Neural cell (in vitro differentiated cells): ENCODE data around the gene MAGI2. TPM values are rescaled to one million over a fixed set of nuclear protein-coding genes. Genes with fewer than 3 reads are reported as not detected.

ENCODE experiments used
- H2AFZ ChIP-seq: fragments of 200-600, 300-800 bp; sonication (generic), shearing (Covaris generic); 2 replicates; pipeline ENCODE4 v1.6.0; 2014; ENCODE audit warnings: low read depth, mild to moderate bottlenecking, antibody characterized with exemption, low read length, moderate library complexity
- H3F3A ChIP-seq: fragments of 200-600 bp; shearing (Covaris generic); 2 replicates; pipeline ENCODE4 v1.6.1; 2016; ENCODE audit warnings: mild to moderate bottlenecking, moderate library complexity, mixed read lengths, antibody characterized with exemption, low read length; ENCODE audit not compliant: insufficient read depth, poor library complexity, severe bottlenecking
- H3K27ac ChIP-seq: fragments of 200-600, 300-800 bp; sonication (generic), shearing (Covaris generic); 2 replicates; pipeline ENCODE4 v1.5.1; 2014; ENCODE audit warnings: mild to moderate bottlenecking, low read length, moderate library complexity
- H3K27me3 ChIP-seq: fragments of 300-800, 200-600 bp; sonication (generic), shearing (Covaris generic); 2 replicates; pipeline ENCODE4 v1.6.0; 2014; ENCODE audit warnings: mild to moderate bottlenecking, low read depth, low read length, moderate library complexity; ENCODE audit not compliant: insufficient read depth
- H3K36me3 ChIP-seq: fragments of 300-800, 200-600 bp; sonication (generic), shearing (Covaris generic); 2 replicates; pipeline ENCODE4 v1.5.1; 2014; ENCODE audit warnings: mild to moderate bottlenecking, antibody characterized with exemption, low read length, moderate library complexity; ENCODE audit not compliant: insufficient read depth
- H3K4me2 ChIP-seq: fragments of 300-800, 200-600 bp; sonication (generic), shearing (Covaris generic); 2 replicates; pipeline ENCODE4 v1.6.0; 2014; ENCODE audit warnings: mild to moderate bottlenecking, low read length
- H3K4me3 ChIP-seq: fragments of 300-800, 200-600 bp; sonication (generic), shearing (Covaris generic); 2 replicates; pipeline ENCODE4 v1.5.1; 2014; ENCODE audit warnings: mild to moderate bottlenecking, low read length, moderate library complexity
- H3K79me2 ChIP-seq: fragments of 200-600 bp; shearing (Covaris generic); replicated peaks from 2 replicates; pipeline ENCODE4 v1.6.0; 2014; ENCODE audit warnings: mild to moderate bottlenecking, low read length, moderate library complexity; ENCODE audit not compliant: insufficient read depth
- H3K9ac ChIP-seq: fragments of 300-800, 200-600 bp; sonication (generic), shearing (Covaris generic); 2 replicates; pipeline ENCODE4 v1.6.1; 2016; ENCODE audit warnings: mild to moderate bottlenecking, low read length, mixed read lengths
- H3K9me2 ChIP-seq: fragments of 200-600 bp; shearing (Covaris generic); 2 replicates; pipeline ENCODE4 v1.6.1; 2016; ENCODE audit warnings: mild to moderate bottlenecking, low read length, mixed read lengths; ENCODE audit not compliant: insufficient read depth
- H3K9me3 ChIP-seq: fragments of 200-600, 300-800 bp; sonication (generic), shearing (Covaris generic); 2 replicates; pipeline ENCODE4 v1.6.1; 2016; ENCODE audit warnings: mild to moderate bottlenecking, mixed run types, low read length, moderate library complexity, mixed read lengths
- H4K20me1 ChIP-seq: fragments of 200-600 bp; shearing (Covaris generic); 2 replicates; pipeline ENCODE4 v1.6.1; 2016; ENCODE audit warnings: mild to moderate bottlenecking, mixed run types; ENCODE audit not compliant: insufficient read depth
- CTCF ChIP-seq: fragments of 450-650 bp; IDR thresholded peaks from 2 replicates; pipeline ENCODE4 v1.5.1; 2014; ENCODE audit warnings: antibody characterized with exemption, mild to moderate bottlenecking, moderate library complexity; ENCODE audit not compliant: poor library complexity, severe bottlenecking
- EP300 ChIP-seq: fragments of 450-650 bp; conservative IDR thresholded peaks from 2 replicates; pipeline ENCODE4 v1.6.1; 2014; ENCODE audit warnings: antibody characterized with exemption, mild to moderate bottlenecking, moderate library complexity; ENCODE audit not compliant: poor library complexity, severe bottlenecking
- EZH2 ChIP-seq: fragments of 200-600, 300-800 bp; shearing (Covaris generic), sonication (generic); IDR thresholded peaks from 2 replicates; pipeline ENCODE4 v1.6.1; 2014; ENCODE audit warnings: antibody characterized with exemption, low read length, borderline replicate concordance, mild to moderate bottlenecking; ENCODE audit not compliant: insufficient read depth, poor library complexity, severe bottlenecking
- MXI1 ChIP-seq: fragments of 450-650 bp; conservative IDR thresholded peaks from 2 replicates; pipeline ENCODE4 v1.6.1; 2014; ENCODE audit warnings: antibody characterized with exemption, mild to moderate bottlenecking; ENCODE audit not compliant: poor library complexity, severe bottlenecking
- POLR2AphosphoS5 ChIP-seq: IDR thresholded peaks from 2 replicates; pipeline ENCODE4 v1.6.1; 2012
- RAD21 ChIP-seq: fragments of 450-650 bp; conservative IDR thresholded peaks from 2 replicates; pipeline ENCODE4 v1.6.1; 2014; ENCODE audit warnings: antibody characterized with exemption, mild to moderate bottlenecking, moderate library complexity
- REST ChIP-seq: IDR thresholded peaks from 2 replicates; pipeline ENCODE4 v1.6.1; 2012; ENCODE audit warnings: borderline replicate concordance
- SMC3 ChIP-seq: fragments of 450-650 bp; conservative IDR thresholded peaks from 2 replicates; pipeline ENCODE4 v1.6.1; 2014; ENCODE audit warnings: antibody characterized with exemption, mild to moderate bottlenecking, moderate library complexity; ENCODE audit not compliant: poor library complexity
- TAF1 ChIP-seq: IDR thresholded peaks from 2 replicates; pipeline ENCODE4 v1.6.1; 2012; ENCODE audit warnings: low read depth
- polyA plus RNA-seq: library from polyadenylated mRNA; depleted of rRNA; stranded (reverse); fragments of >200 nt; gene quantifications from 2 replicates; pipeline ENCODE4 v1.2.3, GENCODE V29; 2014

Gene MAGI2
- polyA plus RNA-seq, 1 donor from 2014 or later, result 19.3 TPM

GRCh38 chr7:78127009-78127408, 1326.5 kb downstream of the MAGI2 start:
- Histone ChIP-seq H3K27ac (no peak overlapping the region), H3K79me2 (no peaks in the 10 kb centered on the region), H4K20me1 (no peaks in the 10 kb centered on the region), H3K9ac (no peak overlapping the region), H3K4me3 (no peak overlapping the region), H3K9me2 (no peaks in the 10 kb centered on the region), H3K27me3 (no peaks in the 10 kb centered on the region), H3K4me2 (no peak overlapping the region), H3F3A (no peaks in the 10 kb centered on the region), H3K36me3 (peaks cover 11% of the 10 kb centered on the region), H3K9me3 (no peaks in the 10 kb centered on the region), H2AFZ (no peak overlapping the region)
- TF ChIP-seq MXI1, result no peak
- no peak for TF ChIP-seq POLR2AphosphoS5
- no peak for TF ChIP-seq EP300
- TF ChIP-seq TAF1, result no peak
- TF ChIP-seq RAD21, result no peak
- no peak for TF ChIP-seq SMC3
- no peak for TF ChIP-seq CTCF
- no peak for TF ChIP-seq REST
- no peak for TF ChIP-seq EZH2

GRCh38 chr7:78125884-78126283, 1327.6 kb downstream of the MAGI2 start:
- H3K9me2 ChIP-seq, result no peaks in the 10 kb centered on the region
- H2AFZ ChIP-seq, result no peak overlapping the region
- no peaks in the 10 kb centered on the region for H3K27me3 ChIP-seq
- H3K27ac ChIP-seq, result no peak overlapping the region
- H3K4me2 ChIP-seq, result no peak overlapping the region
- no peak overlapping the region for H3K9ac ChIP-seq
- no peaks in the 10 kb centered on the region for H3K79me2 ChIP-seq
- no peaks in the 10 kb centered on the region for H3F3A ChIP-seq
- no peak for TF ChIP-seq SMC3
- TF ChIP-seq EZH2, result no peak
- TF ChIP-seq CTCF, result no peak
- TF ChIP-seq MXI1, result no peak
- TF ChIP-seq EP300, result no peak
- H3K9me3 ChIP-seq, result no peaks in the 10 kb centered on the region
- H3K4me3 ChIP-seq, result no peak overlapping the region
- H3K36me3 ChIP-seq, result peaks cover 11% of the 10 kb centered on the region
- no peaks in the 10 kb centered on the region for H4K20me1 ChIP-seq
